ENCODE results near the gene SLC25A22. TPM values are rescaled to one million over a fixed set of nuclear protein-coding genes. Genes with fewer than 3 reads are reported as not detected.

Gene SLC25A22
- polyA plus RNA-seq, 2 of the 4 experiments (the other 2 are of a cell fraction) = 13.5 to 18.7 TPM

GRCh38 chr11:797296-798092 is 587 bp downstream of the SLC25A22 start:
- ATAC-seq (peak; percentile 45 to 67), FAIRE-seq (no peak), DNase-seq (ENCODE audit: low read depth in 1 of 2, low spot score in 1 of 2) (peak; percentile 69 to 80)
- WGBS (ENCODE audit: missing lambda C conversion rate) = under 1% methylated on average over 22 of the region's 57 CpGs
- Histone ChIP-seq H3K27ac (peak overlapping the region; percentile 76 to 99), H3K4me1 (peaks cover 28% of the 10 kb centered on the region), H3K4me3 (peak overlapping the region; percentile 66), H3K9me3 (no peaks in the 10 kb centered on the region), H3K4me2 (peak overlapping the region; percentile 90)
- TF ChIP-seq RARB (CRISPR knock-in tag; IDR thresholded peaks at IDR 0.05) (no peak), NPAS2 (CRISPR knock-in tag; IDR thresholded peaks at IDR 0.05; ENCODE audit: borderline replicate concordance) (no peak), RAD21 (conservative IDR thresholded peaks at IDR 0.05 in 1 of 2, IDR thresholded peaks at IDR 0.05 in 1 of 2) (no peak), NR3C1 (IDR thresholded peaks at IDR 0.05) (no peak), RCOR1 (IDR thresholded peaks at IDR 0.05; ENCODE audit: low read depth, low read length) (no peak), PBX3 (IDR thresholded peaks at IDR 0.05) (0 out of 2 replicates have a peak, but pooled peaks have one; percentile 19), MAFK (IDR thresholded peaks at IDR 0.05; ENCODE audit: partially characterized antibody) (no peak), NFE2L2 (conservative IDR thresholded peaks at IDR 0.05; ENCODE audit: low read length) (no peak), TFCP2L1 (CRISPR knock-in tag; IDR thresholded peaks at IDR 0.05) (no peak), KDM1A (IDR thresholded peaks at IDR 0.05; ENCODE audit: low read depth) (no peak), TP53 (CRISPR knock-in tag; IDR thresholded peaks at IDR 0.05) (peak; percentile 57; the same call in 1 of the 2 replicates), PHF8 (IDR thresholded peaks at IDR 0.05; ENCODE audit: borderline replicate concordance, low read depth) (peak; percentile 36; the same call in 1 of the 2 replicates), JUNB (IDR thresholded peaks at IDR 0.05) (no peak), ZC3H11A (IDR thresholded peaks at IDR 0.05) (no peak), REST (IDR thresholded peaks at IDR 0.05) (no peak), HEYL (CRISPR knock-in tag; IDR thresholded peaks at IDR 0.05) (no peak)
- TF ChIP-seq, protein P1, sequence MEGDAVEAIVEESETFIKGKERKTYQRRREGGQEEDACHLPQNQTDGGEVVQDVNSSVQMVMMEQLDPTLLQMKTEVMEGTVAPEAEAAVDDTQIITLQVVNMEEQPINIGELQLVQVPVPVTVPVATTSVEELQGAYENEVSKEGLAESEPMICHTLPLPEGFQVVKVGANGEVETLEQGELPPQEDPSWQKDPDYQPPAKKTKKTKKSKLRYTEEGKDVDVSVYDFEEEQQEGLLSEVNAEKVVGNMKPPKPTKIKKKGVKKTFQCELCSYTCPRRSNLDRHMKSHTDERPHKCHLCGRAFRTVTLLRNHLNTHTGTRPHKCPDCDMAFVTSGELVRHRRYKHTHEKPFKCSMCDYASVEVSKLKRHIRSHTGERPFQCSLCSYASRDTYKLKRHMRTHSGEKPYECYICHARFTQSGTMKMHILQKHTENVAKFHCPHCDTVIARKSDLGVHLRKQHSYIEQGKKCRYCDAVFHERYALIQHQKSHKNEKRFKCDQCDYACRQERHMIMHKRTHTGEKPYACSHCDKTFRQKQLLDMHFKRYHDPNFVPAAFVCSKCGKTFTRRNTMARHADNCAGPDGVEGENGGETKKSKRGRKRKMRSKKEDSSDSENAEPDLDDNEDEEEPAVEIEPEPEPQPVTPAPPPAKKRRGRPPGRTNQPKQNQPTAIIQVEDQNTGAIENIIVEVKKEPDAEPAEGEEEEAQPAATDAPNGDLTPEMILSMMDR (IDR thresholded peaks at IDR 0.05) = no peak
- TF ChIP-seq, protein P2, sequence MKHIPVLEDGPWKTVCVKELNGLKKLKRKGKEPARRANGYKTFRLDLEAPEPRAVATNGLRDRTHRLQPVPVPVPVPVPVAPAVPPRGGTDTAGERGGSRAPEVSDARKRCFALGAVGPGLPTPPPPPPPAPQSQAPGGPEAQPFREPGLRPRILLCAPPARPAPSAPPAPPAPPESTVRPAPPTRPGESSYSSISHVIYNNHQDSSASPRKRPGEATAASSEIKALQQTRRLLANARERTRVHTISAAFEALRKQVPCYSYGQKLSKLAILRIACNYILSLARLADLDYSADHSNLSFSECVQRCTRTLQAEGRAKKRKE (CRISPR knock-in tag; IDR thresholded peaks at IDR 0.05; ENCODE audit: low read depth) = no peak
- TF ChIP-seq, protein P3, sequence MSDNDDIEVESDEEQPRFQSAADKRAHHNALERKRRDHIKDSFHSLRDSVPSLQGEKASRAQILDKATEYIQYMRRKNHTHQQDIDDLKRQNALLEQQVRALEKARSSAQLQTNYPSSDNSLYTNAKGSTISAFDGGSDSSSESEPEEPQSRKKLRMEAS (IDR thresholded peaks at IDR 0.05) = peak; percentile 62; the same call in 1 of the 2 replicates
- POLR2A ChIA-PET = interaction anchor here (0.7 to 1.5 kb wide), 5 partner anchors 11 to 96 kb away, joined by 3 to 6 read pairs (median 3); partner anchors contain the start of genes PNPLA2 and RPLP2
- CTCF ChIA-PET = interaction anchor here (0.6 to 2.1 kb wide), 2 partner anchors 14 to 452 kb away, joined by 3 to 13 read pairs; no protein-coding TSS in a partner anchor

Measured in A549 (cell line).